ENCODE data around the gene SPSB2. TPM values are rescaled to one million over a fixed set of nuclear protein-coding genes. Genes with fewer than 3 reads are reported as not detected.
"Not testable (repeated sequence)": the region's sequence is repeated elsewhere in the genome, so short reads cannot be mapped to it uniquely, and the experiment has no call there.

The SPSB2 gene
- total RNA-seq, 4 donors from 2014 or later, result 6.8 to 14.7 (median 11.5) TPM

DNA sequence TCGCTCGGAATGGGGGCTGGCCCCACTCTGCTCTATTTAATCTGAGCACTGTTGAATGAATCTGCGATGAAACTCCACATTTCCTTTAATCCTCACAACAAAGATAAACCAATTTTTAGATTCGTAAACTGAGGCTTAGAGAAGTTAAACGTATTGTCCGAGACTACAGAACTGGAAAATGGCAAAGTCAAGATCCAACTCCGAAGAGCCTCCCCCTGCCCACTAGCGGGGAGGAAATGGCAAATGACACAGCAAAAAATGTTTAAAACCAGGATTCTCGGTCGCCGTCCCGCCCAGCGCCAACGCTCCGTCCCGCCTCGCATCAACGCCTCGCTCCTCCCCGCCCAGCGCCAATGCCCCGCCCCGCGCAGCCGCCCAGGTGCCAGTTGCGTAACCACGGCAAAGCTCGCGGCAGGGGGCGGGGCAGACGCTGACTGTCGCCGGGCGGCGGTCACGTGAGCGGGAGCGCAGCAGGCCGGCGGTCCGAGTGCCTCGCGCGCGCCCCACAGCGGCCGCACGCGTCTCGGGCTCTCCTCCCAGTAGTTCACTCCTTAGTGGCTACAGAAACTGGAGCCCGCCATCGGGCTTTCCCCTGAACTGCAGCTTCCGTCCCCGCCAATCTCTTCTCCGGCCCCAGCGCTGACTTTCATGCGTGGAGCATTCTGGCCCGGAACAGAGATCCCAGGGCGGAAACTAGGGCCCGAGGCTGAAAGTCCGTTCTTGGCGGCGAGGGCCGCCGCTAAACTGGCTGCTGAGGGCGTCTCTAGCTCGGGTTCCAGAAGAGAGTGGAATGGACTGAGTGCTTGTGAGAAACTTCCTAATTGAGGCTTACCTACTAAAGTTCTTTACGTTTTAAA, 17.9 kb upstream of the SPSB2 start:
- TF ChIP-seq, protein P1, sequence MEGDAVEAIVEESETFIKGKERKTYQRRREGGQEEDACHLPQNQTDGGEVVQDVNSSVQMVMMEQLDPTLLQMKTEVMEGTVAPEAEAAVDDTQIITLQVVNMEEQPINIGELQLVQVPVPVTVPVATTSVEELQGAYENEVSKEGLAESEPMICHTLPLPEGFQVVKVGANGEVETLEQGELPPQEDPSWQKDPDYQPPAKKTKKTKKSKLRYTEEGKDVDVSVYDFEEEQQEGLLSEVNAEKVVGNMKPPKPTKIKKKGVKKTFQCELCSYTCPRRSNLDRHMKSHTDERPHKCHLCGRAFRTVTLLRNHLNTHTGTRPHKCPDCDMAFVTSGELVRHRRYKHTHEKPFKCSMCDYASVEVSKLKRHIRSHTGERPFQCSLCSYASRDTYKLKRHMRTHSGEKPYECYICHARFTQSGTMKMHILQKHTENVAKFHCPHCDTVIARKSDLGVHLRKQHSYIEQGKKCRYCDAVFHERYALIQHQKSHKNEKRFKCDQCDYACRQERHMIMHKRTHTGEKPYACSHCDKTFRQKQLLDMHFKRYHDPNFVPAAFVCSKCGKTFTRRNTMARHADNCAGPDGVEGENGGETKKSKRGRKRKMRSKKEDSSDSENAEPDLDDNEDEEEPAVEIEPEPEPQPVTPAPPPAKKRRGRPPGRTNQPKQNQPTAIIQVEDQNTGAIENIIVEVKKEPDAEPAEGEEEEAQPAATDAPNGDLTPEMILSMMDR (IDR thresholded peaks at IDR 0.05), result peak in 1 of 3 donors; percentile 41
- peak in 1 of 2 donors; percentile 30 for TF ChIP-seq POLR2A (IDR thresholded peaks at IDR 0.05)
- intact Hi-C loops (cut with DNase I; ENCODE audit: low total_unique reads), result no loop called here
- H3K4me3 ChIP-seq (ENCODE audit: low read depth, poor library complexity, severe bottlenecking), result no peak overlapping the region
- peak; percentile 95 to 100 for DNase-seq (ENCODE audit: low spot score in 2 of 2)
- 1% methylated on average over 47 to 67 of the region's 68 CpGs for WGBS, 2 donors

DNA sequence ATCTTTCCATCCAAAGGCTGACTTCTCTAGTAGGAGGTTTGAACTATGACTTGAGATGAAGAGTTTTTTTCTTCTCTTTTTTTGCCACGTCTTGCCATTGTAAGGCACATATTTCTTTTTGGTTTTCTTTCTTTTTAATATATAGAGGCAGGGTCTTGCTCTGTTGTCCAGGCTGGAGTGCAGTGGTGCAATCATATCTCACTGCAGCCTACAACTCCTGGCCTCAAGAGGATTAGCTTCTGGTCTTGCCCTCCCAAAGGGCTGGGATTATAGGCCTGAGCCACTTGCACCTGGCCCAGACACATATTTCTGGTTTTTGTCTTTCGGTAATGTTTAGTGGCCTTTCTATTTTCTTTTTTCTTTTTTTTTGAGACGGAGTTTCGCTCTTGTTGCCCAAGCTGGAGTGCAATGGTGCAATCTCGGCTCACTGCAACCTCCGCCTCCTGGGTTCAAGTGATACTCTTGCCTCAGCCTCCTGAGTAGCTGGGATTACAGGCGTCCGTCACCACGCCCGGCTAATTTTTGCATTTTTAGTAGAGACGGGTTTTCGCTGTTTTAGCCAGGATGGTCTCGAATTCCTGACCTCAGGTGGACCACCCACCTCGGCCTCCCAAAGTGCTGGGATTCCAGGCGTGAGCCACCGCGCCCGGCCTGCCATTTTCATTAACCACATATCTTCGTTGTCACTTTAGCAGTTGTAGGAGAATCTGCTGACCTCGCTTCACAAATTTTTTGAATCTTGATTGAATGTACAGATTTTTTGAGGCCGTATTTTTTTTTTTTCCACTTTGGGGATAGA, 16.9 kb upstream of the SPSB2 start:
- H3K4me3 ChIP-seq (ENCODE audit: low read depth, poor library complexity, severe bottlenecking); DNase-seq (ENCODE audit: low spot score in 2 of 2); intact Hi-C loops (cut with DNase I; ENCODE audit: low total_unique reads): not testable (repeated sequence)
- WGBS, 2 donors, result 90 to 92% methylated on average over 21 of the region's 21 CpGs

DNA sequence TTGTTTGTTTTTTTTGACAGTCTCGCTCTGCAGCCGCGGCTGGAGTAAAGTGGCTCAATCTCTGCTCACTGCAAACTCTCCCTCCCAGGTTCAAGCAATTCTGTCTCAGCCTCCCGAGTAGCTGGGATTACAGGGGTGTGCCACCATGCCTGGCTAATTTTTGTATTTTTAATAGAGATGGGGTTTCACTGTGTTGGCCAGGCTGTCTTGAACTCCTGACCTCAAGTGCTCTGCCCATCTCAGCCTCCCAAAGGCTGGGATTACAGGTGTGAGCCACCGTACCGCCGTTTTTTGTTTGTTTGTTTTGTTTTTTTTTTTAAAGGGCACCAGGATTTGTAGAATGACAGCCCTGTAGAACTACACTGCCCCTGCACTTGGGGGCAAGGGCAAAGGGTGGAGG, 15.7 kb upstream of the SPSB2 start:
- intact Hi-C loops (cut with DNase I; ENCODE audit: low total_unique reads); DNase-seq (ENCODE audit: low spot score in 2 of 2); H3K4me3 ChIP-seq (ENCODE audit: low read depth, poor library complexity, severe bottlenecking): not testable (repeated sequence)
- WGBS, 2 donors, result 77 to 81% methylated on average over 7 of the region's 7 CpGs

DNA sequence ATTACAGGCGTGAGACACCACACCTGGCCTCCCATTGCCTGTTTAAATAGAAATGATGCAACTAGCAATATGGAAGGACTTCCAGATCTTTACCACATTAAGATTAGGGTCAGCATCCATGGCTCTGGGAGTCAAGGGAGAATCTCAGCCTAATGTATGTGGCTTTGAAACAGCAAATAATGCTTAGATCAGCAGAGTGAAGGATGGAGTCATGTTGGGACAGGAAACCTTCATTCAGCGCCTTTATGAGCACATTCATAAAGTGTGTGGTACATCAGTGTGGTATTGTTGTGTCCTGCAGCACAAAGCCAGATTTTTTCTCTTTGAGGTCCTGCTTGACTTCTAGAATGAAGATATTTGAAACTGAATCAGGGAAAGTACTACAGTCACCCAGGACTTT, 15.3 kb upstream of the SPSB2 start:
- intact Hi-C loops (cut with DNase I; ENCODE audit: low total_unique reads), result no loop called here
- no peak for DNase-seq (ENCODE audit: low spot score in 2 of 2)
- WGBS, 2 donors, result 77 to 78% methylated on average over 2 of the region's 2 CpGs
- H3K4me3 ChIP-seq (ENCODE audit: low read depth, poor library complexity, severe bottlenecking), result no peak overlapping the region
- TF ChIP-seq POLR2A (IDR thresholded peaks at IDR 0.05), result no peak
- TF ChIP-seq, protein P1 (IDR thresholded peaks at IDR 0.05), result no peak

DNA sequence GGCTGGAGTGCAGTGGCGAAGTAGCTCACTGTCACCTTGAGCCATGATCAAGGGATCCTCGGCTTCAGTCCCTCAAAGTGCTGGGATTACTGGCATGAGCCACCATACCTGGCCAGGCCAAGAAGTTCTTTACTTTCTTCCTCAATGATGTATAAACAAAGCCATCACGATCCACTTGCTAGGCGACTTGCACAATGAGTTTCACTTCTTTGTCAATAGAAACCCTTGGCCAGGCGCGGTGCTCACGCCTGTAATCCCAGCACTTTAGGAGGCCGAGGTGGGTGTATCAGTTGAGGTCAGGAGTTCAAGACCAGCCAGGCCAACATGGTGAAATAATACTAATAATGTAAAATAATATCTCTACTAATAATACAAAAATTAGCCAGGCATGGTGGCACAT, 14.4 kb upstream of the SPSB2 start:
- TF ChIP-seq POLR2A (IDR thresholded peaks at IDR 0.05), result no peak
- TF ChIP-seq, protein P1 (IDR thresholded peaks at IDR 0.05), result no peak
- 78 to 87% methylated on average over 8 of the region's 8 CpGs for WGBS, 2 donors
- DNase-seq (ENCODE audit: low spot score in 2 of 2), result no peak
- no peak overlapping the region for H3K4me3 ChIP-seq (ENCODE audit: low read depth, poor library complexity, severe bottlenecking)
- intact Hi-C loops (cut with DNase I; ENCODE audit: low total_unique reads), result no loop called here

DNA sequence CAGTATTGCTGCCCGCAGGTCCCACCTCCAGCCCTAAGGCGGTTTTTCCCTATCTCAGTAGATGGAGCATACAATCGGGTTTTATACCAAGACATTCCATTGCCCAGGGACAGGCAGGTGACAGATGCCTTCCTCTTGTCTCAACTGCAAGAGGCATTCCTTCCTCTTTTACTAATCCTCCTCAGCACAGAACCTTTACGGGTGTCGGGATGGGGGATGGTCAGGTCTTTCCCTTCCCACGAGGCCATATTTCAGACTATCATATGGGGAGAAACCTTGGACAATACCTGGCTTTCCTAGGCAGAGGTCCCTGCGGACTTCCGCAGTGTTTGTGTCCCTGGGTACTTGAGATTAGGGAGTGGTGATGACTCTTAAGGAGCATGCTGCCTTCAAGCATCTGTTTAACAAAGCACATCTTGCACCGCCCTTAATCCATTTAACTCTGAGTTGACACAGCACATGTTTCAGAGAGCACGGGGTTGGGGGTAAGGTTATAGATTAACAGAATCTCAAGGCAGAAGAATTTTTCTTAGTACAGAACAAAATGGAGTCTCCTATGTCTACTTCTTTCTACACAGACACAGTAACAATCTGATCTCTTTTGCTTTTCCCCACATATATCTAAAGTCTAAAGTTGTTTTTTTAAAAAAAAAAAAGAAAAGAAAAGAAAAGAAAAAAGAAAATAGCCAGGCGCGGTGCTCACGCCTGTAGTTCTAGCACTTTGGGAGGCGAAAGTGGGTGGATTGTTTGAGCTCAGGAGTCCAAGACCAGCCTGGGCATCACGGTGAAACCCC, 13.3 kb upstream of the SPSB2 start:
- intact Hi-C loops (cut with DNase I; ENCODE audit: low total_unique reads); DNase-seq (ENCODE audit: low spot score in 2 of 2); H3K4me3 ChIP-seq (ENCODE audit: low read depth, poor library complexity, severe bottlenecking): not testable (repeated sequence)
- 82 to 84% methylated on average over 12 to 13 of the region's 15 CpGs for WGBS, 2 donors

DNA sequence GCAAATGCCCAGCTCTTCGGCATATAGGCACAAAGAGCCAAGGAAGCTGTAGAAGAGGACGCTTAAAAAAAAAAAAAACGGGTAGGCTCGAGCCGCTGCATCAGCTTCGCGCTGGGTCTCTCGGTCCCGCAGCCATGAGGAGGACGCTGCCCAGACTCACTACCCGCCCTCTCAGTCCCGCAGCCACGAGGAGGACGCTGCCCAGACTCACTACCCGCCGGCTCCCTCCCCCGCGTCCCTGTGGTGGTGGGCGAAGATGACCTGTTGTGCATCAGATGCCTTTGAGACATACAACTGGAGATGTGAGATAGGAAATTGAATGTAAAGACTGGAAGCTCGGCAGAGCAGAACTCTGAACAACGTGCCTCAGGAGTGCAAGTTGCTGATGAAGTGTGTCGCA, 11.4 kb upstream of the SPSB2 start:
- H3K4me3 ChIP-seq (ENCODE audit: low read depth, poor library complexity, severe bottlenecking), result no peak overlapping the region
- TF ChIP-seq, protein P1 (IDR thresholded peaks at IDR 0.05), result no peak
- TF ChIP-seq POLR2A (IDR thresholded peaks at IDR 0.05), result no peak
- DNase-seq (ENCODE audit: low spot score in 2 of 2), result no peak
- intact Hi-C loops (cut with DNase I; ENCODE audit: low total_unique reads), result no loop called here
- WGBS, 2 donors, result 83 to 87% methylated on average over 22 of the region's 22 CpGs
